A673 (cell line): ENCODE results near the gene KRT81. TPM values are rescaled to one million over a fixed set of nuclear protein-coding genes. Genes with fewer than 3 reads are reported as not detected.

Experiments
- BruUV-seq: library from RNA; stranded (reverse); fragments of 400-500 nt; replicated peaks from 2 replicates; lab custom pipeline; 2021; lab: Mats Ljungman, UMichigan
- CTCF ChIA-PET: fragments of 300-600 bp; sonication (Branson Sonifier 250); formaldehyde crosslinking; loops from one replicate; lab custom pipeline; 2022; ENCODE audit warnings: antibody characterized with exemption; lab: Charles Lee
- POLR2A ChIA-PET: fragments of 300-600 bp; sonication (Branson Sonifier 250); formaldehyde crosslinking; loops from one replicate; lab custom pipeline; 2022; ENCODE audit warnings: antibody characterized with exemption; ENCODE audit not compliant: low non-redundant PET; lab: Charles Lee
- DNase-seq: peaks from one replicate; pipeline ENCODE4 v3.0.0-alpha.2; 2015; ENCODE audit warnings: low spot score
- H3K27ac ChIP-seq: fragments of 200-600 bp; sonication (generic); 2 replicates; pipeline ENCODE4 v1.5.1; 2016; ENCODE audit warnings: mixed run types, low read depth, mild to moderate bottlenecking, mixed read lengths, antibody characterized with exemption, low read length; ENCODE audit not compliant: poor library complexity, severe bottlenecking
- H3K27me3 ChIP-seq: fragments of 200-600 bp; sonication (generic); replicated peaks from 2 replicates; pipeline ENCODE4 v1.6.1; 2017; ENCODE audit warnings: mixed run types, low read depth, mild to moderate bottlenecking, mixed read lengths, antibody characterized with exemption, low read length; ENCODE audit not compliant: insufficient read depth, poor library complexity
- H3K36me3 ChIP-seq: fragments of 200-600 bp; sonication (generic); 2 replicates; pipeline ENCODE4 v1.6.1; 2016; ENCODE audit warnings: mixed run types, mild to moderate bottlenecking, mixed read lengths, antibody characterized with exemption, low read length; ENCODE audit not compliant: insufficient read depth, poor library complexity, severe bottlenecking
- H3K4me1 ChIP-seq: fragments of 200-600 bp; sonication (generic); 2 replicates; pipeline ENCODE4 v1.6.1; 2017; ENCODE audit warnings: mixed run types, mild to moderate bottlenecking, mixed read lengths, antibody characterized with exemption, low read length; ENCODE audit not compliant: insufficient read depth, poor library complexity, severe bottlenecking
- H3K4me3 ChIP-seq: fragments of 200-600 bp; sonication (generic); 2 replicates; pipeline ENCODE4 v1.5.1; 2016; ENCODE audit warnings: low read depth, mixed run types, mild to moderate bottlenecking, mixed read lengths, low read length; ENCODE audit not compliant: poor library complexity, severe bottlenecking
- H3K9me3 ChIP-seq: fragments of 200-600 bp; sonication (generic); 2 replicates; pipeline ENCODE4 v1.6.1; 2016; ENCODE audit warnings: mixed run types, low read depth, mild to moderate bottlenecking, mixed read lengths, antibody characterized with exemption, low read length; ENCODE audit not compliant: poor library complexity, severe bottlenecking
- EZH2 ChIP-seq: fragments of 200-600 bp; sonication (generic); IDR thresholded peaks from 2 replicates; pipeline ENCODE4 v1.6.1; 2017; ENCODE audit warnings: borderline replicate concordance, low read depth, mild to moderate bottlenecking, mixed read lengths, antibody characterized with exemption, low read length; ENCODE audit not compliant: poor library complexity, severe bottlenecking
- intact Hi-C: fragments of 100-400 bp; cut with micrococcal nuclease; formaldehyde crosslinking; loops from one replicate; pipeline ENCODE4 v1.10.0; 2022; ENCODE audit not compliant: unreplicated experiment
- total RNA-seq: library from RNA; stranded (reverse); gene quantifications from 2 replicates; pipeline ENCODE4 v1.2.3, GENCODE V29; 2021
- TF ChIP-seq, protein P1 (sequence below): fragments of 300-800, 200-600 bp; sonication (generic); conservative IDR thresholded peaks from 2 replicates; pipeline ENCODE4 v1.5.1; 2017; ENCODE audit warnings: low read depth, mild to moderate bottlenecking, antibody characterized with exemption, low read length, moderate library complexity, mixed read lengths

Gene KRT81
- total RNA-seq, 1 experiment from 2014 or later = 0.30 TPM

DNA sequence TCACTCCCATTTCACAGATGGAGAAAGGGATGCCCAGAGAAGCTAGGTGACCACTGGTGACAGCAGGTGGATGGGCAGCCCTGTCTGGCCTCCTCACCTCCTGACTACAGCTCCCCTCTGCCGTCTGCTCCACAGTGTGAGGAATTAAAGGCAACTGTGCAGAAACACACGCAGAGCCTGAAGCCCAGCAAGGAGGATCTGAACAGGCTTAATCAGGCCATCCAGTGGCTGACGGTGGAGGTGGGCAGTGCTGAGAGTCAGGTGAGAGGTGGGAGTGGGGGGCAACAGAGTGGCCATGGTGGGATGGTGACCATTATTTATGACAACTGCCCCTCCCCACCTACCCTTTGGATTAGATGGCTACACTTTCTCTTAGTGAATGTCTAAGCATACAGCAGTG is 15.6 kb downstream of the KRT81 start:
- intact Hi-C loops = no loop called here
- no peak overlapping the region for H3K4me3 ChIP-seq
- H3K9me3 ChIP-seq = no peaks in the 10 kb centered on the region
- H3K4me1 ChIP-seq = peaks cover 16% of the 10 kb centered on the region
- ChIA-PET CTCF (no interaction called here), POLR2A (no interaction called here)
- no peak overlapping the region for H3K27ac ChIP-seq
- no peaks in the 10 kb centered on the region for H3K36me3 ChIP-seq
- no peak for DNase-seq
- H3K27me3 ChIP-seq = peaks cover 5% of the 10 kb centered on the region
- TF ChIP-seq, protein P1, sequence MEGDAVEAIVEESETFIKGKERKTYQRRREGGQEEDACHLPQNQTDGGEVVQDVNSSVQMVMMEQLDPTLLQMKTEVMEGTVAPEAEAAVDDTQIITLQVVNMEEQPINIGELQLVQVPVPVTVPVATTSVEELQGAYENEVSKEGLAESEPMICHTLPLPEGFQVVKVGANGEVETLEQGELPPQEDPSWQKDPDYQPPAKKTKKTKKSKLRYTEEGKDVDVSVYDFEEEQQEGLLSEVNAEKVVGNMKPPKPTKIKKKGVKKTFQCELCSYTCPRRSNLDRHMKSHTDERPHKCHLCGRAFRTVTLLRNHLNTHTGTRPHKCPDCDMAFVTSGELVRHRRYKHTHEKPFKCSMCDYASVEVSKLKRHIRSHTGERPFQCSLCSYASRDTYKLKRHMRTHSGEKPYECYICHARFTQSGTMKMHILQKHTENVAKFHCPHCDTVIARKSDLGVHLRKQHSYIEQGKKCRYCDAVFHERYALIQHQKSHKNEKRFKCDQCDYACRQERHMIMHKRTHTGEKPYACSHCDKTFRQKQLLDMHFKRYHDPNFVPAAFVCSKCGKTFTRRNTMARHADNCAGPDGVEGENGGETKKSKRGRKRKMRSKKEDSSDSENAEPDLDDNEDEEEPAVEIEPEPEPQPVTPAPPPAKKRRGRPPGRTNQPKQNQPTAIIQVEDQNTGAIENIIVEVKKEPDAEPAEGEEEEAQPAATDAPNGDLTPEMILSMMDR = no peak
- no peak for TF ChIP-seq EZH2
- no TSS peak for BruUV-seq

DNA sequence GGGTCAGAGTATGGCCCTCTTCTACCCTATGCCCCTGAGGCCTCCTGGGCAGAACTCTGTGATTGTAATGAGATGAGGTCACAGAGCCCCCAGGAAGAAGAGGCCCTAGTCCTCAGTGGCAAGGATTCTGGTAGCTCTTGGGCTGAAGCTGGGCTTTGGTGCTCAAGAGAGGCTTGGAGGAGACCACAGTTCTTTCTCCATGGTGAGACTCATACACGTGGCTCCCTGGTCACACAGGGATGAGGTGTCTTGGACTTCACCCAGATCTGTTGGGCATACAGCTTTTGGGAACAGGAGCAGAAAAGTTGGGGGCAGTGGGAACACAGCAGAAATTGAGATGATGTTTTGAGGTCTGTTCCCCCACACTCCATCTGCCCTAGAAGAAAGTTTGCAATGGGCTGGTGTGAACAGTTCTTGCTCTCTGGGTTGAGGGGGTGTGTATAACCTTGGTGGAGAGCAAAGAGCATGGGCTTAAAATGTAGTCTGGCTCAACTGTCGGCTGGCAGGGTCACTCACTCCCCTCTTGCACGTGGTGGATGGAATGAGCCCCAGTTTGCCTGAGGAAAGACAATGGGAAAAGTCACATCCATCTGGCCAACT is 16.7 kb downstream of the KRT81 start, which contains the start of gene KRT86:
TSS of gene KRT86 (plus strand) at position 125 of the 600 bp plus-strand sequence. CDS start 27,272 bp downstream, outside the sequence.
- Histone ChIP-seq H3K4me3 (no peak within 1 kb of the TSS), H3K4me1 (peaks cover 6% of the 10 kb centered on the region), H3K9me3 (no peaks in the 10 kb centered on the region), H3K27me3 (peaks cover 5% of the 10 kb centered on the region), H3K27ac (no peak within 1 kb of the TSS), H3K36me3 (no peaks in the 10 kb centered on the region)
- POLR2A ChIA-PET = no interaction called here
- CTCF ChIA-PET = no interaction called here
- no peak for TF ChIP-seq EZH2
- TF ChIP-seq, protein P1 = no peak
- no peak for DNase-seq
- intact Hi-C loops = no loop called here
- no TSS peak for BruUV-seq

DNA sequence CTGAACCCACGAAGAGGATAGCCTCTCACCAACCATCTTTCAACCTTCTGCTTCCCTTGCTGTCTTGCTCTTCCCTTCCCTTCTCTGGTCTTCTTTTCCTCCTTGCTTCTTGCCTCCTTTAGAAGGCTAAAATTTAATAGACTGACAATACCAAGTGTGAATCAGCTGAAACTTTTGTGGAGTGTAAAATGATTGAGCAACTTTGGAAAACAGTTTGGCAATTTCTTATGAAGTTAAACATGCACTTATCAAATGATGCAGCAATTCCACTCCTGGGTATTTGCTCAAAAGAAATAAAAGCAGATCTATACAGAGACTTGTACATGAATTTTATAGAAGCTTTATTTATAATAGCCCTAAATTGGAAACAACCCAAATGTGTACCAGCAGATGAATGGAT is 20.2 kb downstream of the KRT81 start:
- intact Hi-C loops = no loop called here
- Histone ChIP-seq H3K4me1 (no peaks in the 10 kb centered on the region), H3K27ac (no peak overlapping the region), H3K27me3 (peaks cover 5% of the 10 kb centered on the region), H3K9me3 (no peaks in the 10 kb centered on the region), H3K36me3 (no peaks in the 10 kb centered on the region), H3K4me3 (no peak overlapping the region)
- BruUV-seq = no TSS peak
- POLR2A ChIA-PET = no interaction called here
- TF ChIP-seq, protein P1 = no peak
- no peak for TF ChIP-seq EZH2
- no peak for DNase-seq
- CTCF ChIA-PET = no interaction called here
